ENCODE measurements around the gene PTPRE.

- TF ChIP-seq CTCF (conservative IDR thresholded peaks at IDR 0.05; ENCODE audit: low read length): no peak
- no peak for TF ChIP-seq EZH2phosphoT487 (IDR thresholded peaks at IDR 0.05; ENCODE audit: borderline replicate concordance)
These were observed 15.9 kb downstream of the PTPRE start for GRCh38 chr10:127922675-127923366.

Measured in Loucy (cell line).